Measurements from ENCODE around the gene KDM2B. TPM values are rescaled to one million over a fixed set of nuclear protein-coding genes. Genes with fewer than 3 reads are reported as not detected.

The KDM2B gene
- total RNA-seq, 4 donors from 2014 or later = 14.8 to 27.0 (median 16.7) TPM

DNA sequence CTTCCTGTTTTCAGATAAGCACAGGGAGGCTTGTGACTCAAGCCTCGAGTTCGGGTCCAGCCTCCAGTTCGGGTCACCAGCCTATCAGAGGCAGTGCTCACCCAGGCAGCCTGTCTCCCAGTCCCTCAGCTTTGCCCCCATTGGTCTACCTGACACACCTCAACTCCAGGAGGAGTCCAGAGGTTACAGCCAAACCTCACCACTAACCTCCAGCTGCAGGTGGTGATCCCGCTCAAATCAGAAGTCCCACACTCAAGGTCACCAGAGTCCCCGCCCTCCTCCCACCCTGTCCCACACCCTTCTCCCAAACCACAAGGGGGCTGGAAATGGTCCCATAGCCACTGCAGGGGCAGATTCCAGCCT, 42.1 kb downstream of the KDM2B start:
- TF ChIP-seq, protein P1, sequence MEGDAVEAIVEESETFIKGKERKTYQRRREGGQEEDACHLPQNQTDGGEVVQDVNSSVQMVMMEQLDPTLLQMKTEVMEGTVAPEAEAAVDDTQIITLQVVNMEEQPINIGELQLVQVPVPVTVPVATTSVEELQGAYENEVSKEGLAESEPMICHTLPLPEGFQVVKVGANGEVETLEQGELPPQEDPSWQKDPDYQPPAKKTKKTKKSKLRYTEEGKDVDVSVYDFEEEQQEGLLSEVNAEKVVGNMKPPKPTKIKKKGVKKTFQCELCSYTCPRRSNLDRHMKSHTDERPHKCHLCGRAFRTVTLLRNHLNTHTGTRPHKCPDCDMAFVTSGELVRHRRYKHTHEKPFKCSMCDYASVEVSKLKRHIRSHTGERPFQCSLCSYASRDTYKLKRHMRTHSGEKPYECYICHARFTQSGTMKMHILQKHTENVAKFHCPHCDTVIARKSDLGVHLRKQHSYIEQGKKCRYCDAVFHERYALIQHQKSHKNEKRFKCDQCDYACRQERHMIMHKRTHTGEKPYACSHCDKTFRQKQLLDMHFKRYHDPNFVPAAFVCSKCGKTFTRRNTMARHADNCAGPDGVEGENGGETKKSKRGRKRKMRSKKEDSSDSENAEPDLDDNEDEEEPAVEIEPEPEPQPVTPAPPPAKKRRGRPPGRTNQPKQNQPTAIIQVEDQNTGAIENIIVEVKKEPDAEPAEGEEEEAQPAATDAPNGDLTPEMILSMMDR (IDR thresholded peaks at IDR 0.05) = no peak
- no peak for ATAC-seq (ENCODE audit: low FRiP score)
- no peak for DNase-seq (ENCODE audit: low spot score)

DNA sequence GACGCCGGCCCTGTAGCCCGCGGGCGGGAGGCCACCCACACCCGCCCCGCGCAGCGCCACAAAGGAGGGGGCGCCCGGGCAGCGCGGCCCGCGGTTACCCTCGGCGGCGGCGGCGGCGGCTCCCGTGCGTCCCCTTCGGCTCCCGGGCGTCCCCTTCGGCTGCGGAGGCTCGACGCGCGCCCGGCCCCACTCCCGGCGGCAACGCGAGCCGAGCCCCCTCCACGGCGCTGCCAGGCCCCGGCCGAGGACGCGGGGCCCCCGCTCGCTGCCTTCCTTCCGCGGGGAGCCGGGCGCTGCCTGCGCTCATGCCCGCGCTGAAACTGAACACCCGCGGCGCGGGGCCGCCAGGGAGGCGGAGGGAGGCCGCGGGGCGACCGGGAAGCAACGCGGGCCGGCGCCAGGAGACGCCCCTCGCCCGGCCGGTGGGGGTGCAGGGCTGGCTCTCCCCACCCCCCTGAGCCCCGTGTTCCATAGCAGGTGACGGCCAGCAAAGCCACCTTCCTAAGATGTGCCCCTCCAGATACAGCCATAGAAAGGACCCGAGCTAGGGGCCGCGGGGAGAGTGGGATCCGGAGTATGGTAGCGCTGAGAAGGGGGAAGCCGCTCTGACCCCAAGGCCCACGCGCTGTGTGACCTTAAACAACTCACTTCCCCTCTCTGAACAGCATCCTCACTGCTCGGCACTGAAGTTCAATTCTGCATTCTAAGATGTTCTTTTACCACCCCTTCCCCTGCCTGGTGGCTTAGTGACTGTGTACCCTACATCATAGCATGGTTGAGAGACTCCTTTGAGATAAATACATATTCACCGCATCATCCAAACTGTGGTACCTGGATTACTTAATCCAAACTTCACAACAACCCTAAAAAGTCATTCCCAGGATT, 42.8 kb downstream of the KDM2B start:
- DNase-seq (ENCODE audit: low spot score) (no peak), ATAC-seq (ENCODE audit: low FRiP score) (no peak)
- TF ChIP-seq, protein P1 (IDR thresholded peaks at IDR 0.05) = no peak

DNA sequence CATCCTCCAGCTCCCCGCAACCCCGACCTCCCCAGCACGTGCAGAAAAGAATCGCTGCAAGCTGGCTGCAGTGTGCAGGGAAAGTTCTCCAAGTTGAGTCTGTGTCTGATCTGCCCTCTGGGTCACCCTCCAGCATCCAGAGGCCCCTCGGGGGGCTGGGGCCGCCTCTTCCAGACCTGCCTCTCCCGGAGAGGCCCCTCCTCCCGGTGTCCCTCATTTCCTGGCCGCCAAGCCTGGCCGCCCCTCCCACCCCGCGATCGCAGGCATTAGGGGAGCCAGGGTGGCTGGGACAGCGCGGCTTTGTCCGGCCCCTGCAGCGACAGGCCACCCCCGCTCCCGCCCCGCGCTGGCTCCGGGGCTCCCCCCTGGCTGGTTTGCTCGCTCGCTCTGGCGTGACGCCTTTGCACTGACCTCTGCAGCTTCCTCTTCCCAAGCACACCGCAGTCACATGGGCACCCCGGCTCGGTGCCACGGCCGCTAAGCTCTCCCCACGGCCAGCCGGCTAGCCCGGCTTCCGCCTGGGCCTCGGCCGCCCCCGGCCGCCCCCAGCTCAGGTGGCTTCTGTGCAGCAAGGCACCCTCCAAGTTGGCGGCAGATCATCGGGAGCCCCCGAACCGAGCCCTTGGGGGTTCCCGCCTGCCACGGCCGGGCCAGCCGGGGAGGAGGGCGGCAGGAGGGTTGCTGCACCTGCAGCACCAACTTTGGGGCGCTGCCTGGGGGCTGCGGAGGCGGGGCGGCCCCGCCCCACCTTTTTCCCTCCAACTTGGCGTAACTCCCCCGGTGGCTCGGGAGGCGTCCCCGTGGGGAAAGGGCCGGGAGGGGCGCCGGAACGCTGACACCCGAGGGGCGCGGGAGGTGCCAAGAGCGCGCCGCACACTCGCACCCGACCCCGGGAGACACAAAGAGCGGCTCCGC, 43.7 kb downstream of the KDM2B start:
- TF ChIP-seq, protein P1 (IDR thresholded peaks at IDR 0.05) = no peak
- peak; percentile 45 for DNase-seq (ENCODE audit: low spot score)
- peak; percentile 67 for ATAC-seq (ENCODE audit: low FRiP score)

DNA sequence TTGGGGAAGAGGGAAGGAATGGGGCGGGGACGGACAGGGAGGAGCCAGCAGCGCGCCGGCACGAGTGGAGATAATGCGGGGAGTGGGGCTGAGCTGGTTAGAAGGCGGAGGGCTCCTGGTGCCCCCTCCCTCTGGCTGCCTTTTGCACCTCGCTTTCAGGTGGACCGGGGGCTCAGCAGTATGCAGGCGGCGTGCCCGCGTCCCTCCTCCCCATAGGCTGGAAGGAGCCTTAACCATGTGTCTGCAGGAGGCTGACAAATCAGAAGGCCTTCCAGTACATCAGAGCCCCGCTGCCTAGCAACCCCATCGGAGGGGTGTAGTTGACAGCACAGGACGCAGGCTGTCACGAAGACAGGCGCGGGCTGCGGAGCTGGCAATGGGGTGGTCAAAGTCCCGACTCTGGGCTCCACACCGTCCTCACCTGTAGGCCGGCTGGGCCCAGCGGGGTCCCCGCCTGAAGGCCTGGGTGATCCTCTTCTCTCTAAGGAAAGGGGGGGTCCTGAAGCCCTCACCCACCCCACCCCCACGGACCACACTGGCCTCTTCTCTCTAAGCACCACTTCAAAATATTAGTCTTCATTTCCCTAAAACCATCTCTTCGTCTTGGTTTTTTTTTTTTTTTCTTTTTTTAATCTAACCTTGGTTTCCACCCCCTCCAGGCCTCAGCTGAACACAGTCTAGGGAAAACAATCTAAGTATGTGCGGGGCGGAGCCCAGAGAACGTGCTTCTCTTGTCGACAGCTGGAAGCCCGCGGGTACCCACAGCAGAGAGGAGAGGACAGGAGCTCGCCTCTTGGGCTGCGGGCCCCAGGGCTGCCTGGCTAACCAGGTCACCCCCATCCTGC, 44.5 kb downstream of the KDM2B start:
- DNase-seq (ENCODE audit: low spot score) (peak; percentile 68), ATAC-seq (ENCODE audit: low FRiP score) (peak; percentile 66)
- TF ChIP-seq, protein P1 (IDR thresholded peaks at IDR 0.05) = no peak

DNA sequence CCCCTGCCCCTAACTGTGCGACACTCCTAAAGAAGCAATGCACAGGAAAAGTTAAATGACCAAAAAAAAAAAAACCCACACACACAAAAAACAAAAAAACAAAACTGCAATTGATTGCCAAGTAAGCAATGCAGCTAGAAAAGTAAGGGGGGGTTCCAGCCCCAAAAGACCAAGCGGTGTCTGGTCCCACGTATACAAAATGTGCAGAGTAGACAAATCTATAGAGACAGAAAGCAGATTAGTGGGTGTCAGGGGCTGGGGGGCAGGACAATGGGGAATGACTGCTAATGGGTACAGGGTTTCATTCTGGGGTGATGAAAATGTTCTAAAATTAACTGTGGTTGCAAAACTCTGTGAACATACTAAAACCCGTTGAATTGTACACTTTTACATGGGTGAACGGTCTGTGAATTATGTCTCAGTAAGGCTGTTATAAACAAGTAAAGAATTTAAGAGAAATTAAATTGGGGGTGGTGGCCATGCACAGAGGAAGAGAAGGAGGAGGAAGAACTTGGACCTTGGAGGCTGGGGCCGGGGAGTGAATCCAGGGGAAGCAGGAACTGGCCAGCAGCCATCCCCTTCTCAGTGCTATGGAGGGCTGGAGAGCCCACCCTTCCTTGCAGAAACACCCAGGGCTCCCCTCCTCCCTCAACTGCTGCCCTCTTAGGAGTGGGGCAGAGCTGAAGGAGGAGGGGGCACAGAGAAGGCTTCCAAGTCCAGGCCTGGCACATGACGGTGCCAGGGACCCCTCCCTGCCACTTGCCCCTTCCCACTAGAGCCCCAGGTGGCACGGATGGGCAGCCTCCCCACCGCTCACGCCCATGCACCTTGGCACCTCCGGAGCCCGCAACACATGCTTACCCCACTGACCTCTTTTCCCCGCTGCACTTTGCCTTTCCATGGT, 45.4 kb downstream of the KDM2B start:
- TF ChIP-seq, protein P1 (IDR thresholded peaks at IDR 0.05) = no peak
- ATAC-seq (ENCODE audit: low FRiP score) = no peak
- no peak for DNase-seq (ENCODE audit: low spot score)

Measured in omental fat pad (tissue), 4 donors.